Activated CD8-positive, alpha-beta memory T cell treated with anti-CD3 and anti-CD28 coated beads, Interleukin-2, amount 50 U/mL, for 48 hours (primary cell): Measurements from ENCODE around the gene SERPINA5.
"Not testable (repeated sequence)": the region's sequence is repeated elsewhere in the genome, so short reads cannot be mapped to it uniquely, and the experiment has no call there.

ENCODE experiments used
- DNase-seq: peaks from one replicate; pipeline ENCODE4 v3.0.0-alpha.2; 2020

Gene SERPINA5

GRCh38 chr14:94602722-94603121 is 21.5 kb downstream of the SERPINA5 start:
- DNase-seq: no peak

GRCh38 chr14:94605361-94605760 is 24.1 kb downstream of the SERPINA5 start:
- DNase-seq: no peak

- DNase-seq: not testable (repeated sequence)
These were observed 27.7 kb downstream of the SERPINA5 start for GRCh38 chr14:94608966-94609365.

GRCh38 chr14:94611179-94611578 is 30.0 kb downstream of the SERPINA5 start:
- DNase-seq: no peak

GRCh38 chr14:94612174-94612573 is 30.9 kb downstream of the SERPINA5 start, which contains the start of gene SERPINA3:
TSS of gene SERPINA3 (plus strand) at chr14:94612391. CDS start at chr14:94614442, 2,051 bp downstream.
- no peak for DNase-seq

GRCh38 chr14:94612580-94613554 is 31.6 kb downstream of the SERPINA5 start:
- no peak for DNase-seq

- no peak for DNase-seq
These were observed 32.8 kb downstream of the SERPINA5 start for GRCh38 chr14:94613720-94614644.

GRCh38 chr14:94614802-94615201 is 33.6 kb downstream of the SERPINA5 start:
- DNase-seq: no peak

GRCh38 chr14:94615254-94615653 is 34.0 kb downstream of the SERPINA5 start:
- DNase-seq: no peak

- no peak for DNase-seq
These were observed 34.8 kb downstream of the SERPINA5 start for GRCh38 chr14:94615823-94616570.

GRCh38 chr14:94617366-94617941 is 36.2 kb downstream of the SERPINA5 start:
- no peak for DNase-seq

GRCh38 chr14:94617988-94618822 is 37.0 kb downstream of the SERPINA5 start:
- no peak for DNase-seq

- no peak for DNase-seq
These were observed 38.1 kb downstream of the SERPINA5 start for GRCh38 chr14:94619297-94619696.

GRCh38 chr14:94620597-94620996 is 39.4 kb downstream of the SERPINA5 start:
- DNase-seq: no peak

GRCh38 chr14:94621358-94622134 is 40.3 kb downstream of the SERPINA5 start:
- DNase-seq: no peak

GRCh38 chr14:94622653-94623421 is 41.6 kb downstream of the SERPINA5 start:
- no peak for DNase-seq

- no peak for DNase-seq
These were observed 42.2 kb downstream of the SERPINA5 start for GRCh38 chr14:94623422-94623809.

- DNase-seq: no peak
These were observed 42.8 kb downstream of the SERPINA5 start for GRCh38 chr14:94623856-94624499.
